Measurements from ENCODE around the gene LURAP1L. TPM values are rescaled to one million over a fixed set of nuclear protein-coding genes. Genes with fewer than 3 reads are reported as not detected.

The LURAP1L gene
- total and polyA plus RNA-seq, 2 donors, result 24.9 to 34.5 TPM

DNA sequence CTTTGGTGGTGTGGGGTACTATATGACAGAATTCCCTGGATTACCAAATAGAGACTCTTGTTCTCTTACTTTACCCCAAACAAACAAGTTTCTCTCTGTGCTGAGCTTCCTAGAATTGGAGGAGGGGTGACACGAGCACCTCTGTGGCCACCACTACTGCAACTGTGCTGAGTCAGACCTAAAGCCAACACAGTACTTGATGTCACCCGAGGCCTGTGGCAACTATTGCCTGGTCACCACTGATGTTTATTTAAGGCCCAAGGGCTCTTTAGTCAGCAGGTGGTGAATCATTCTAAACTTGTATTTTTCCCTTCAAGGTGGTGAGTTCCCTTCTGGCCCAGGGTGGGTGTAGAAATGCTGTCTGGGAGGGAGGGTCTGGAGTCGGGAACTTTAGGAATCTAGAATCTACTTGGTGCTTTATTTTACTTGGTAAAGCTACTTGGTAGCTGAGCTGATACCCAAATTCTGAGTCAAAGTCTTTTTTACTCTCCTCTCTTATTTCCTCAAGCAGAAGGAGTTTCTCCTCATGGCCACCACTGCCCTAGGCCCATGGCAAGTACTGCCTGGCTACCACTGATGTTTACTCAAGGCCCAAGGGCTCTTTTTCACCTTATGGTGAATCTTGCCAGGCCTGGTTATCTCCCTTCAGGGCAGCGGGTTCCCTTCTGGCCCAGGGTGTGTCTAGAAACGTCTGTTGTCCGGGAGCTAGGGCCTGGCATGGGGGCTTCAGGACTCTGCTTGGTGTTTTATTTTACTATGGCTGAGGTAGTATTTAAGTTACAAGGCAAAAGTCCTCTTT, 9.8 kb downstream of the LURAP1L start:
- Histone ChIP-seq H3K4me1 (ENCODE audit: insufficient read depth) (no peaks in the 10 kb centered on the region), H3K4me3 (ENCODE audit: low read depth, low read length) (no peak overlapping the region), H3K36me3 (ENCODE audit: insufficient read depth) (no peaks in the 10 kb centered on the region), H3K27ac (ENCODE audit: low read depth) (peak overlapping the region; percentile 12)
- WGBS, result 52% methylated on average over 6 of the region's 6 CpGs
- DNase-seq (ENCODE audit: extremely low spot score), result no peak

- no peaks in the 10 kb centered on the region for H3K36me3 ChIP-seq (ENCODE audit: insufficient read depth)
- H3K4me3 ChIP-seq (ENCODE audit: low read depth, low read length), result no peak overlapping the region
- WGBS, result 26% methylated on average over 2 of the region's 2 CpGs
- peak overlapping the region; percentile 12 for H3K27ac ChIP-seq (ENCODE audit: low read depth)
- no peaks in the 10 kb centered on the region for H3K4me1 ChIP-seq (ENCODE audit: insufficient read depth)
- peak; percentile 26 for DNase-seq (ENCODE audit: extremely low spot score)
These were observed 10.5 kb downstream of the LURAP1L start for GRCh38 chr9:12785260-12785770.

DNA sequence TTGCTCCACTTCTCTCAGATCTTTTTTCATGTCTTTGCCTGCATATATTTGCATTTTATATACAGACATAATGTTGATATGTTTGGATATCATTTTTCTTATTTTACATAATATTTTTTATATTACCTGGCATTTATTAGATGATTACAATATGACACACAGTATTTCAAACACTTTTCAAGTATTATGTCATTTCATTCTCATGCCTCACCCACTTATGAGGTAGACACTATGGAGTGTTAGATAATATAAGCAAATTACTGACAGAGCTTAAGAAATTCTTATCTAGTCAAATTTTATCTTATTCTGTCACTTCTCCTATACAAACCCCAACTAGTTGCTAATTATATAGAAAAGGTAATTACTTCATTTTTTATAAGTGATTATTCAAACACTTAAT, 11.1 kb downstream of the LURAP1L start:
- Histone ChIP-seq H3K27ac (ENCODE audit: low read depth) (no peak overlapping the region), H3K4me3 (ENCODE audit: low read depth, low read length) (no peak overlapping the region), H3K4me1 (ENCODE audit: insufficient read depth) (no peaks in the 10 kb centered on the region), H3K36me3 (ENCODE audit: insufficient read depth) (no peaks in the 10 kb centered on the region)
- no peak for DNase-seq (ENCODE audit: extremely low spot score)

- no peaks in the 10 kb centered on the region for H3K36me3 ChIP-seq (ENCODE audit: insufficient read depth)
- no peak for DNase-seq (ENCODE audit: extremely low spot score)
- no peak overlapping the region for H3K4me3 ChIP-seq (ENCODE audit: low read depth, low read length)
- H3K4me1 ChIP-seq (ENCODE audit: insufficient read depth), result no peaks in the 10 kb centered on the region
- no peak overlapping the region for H3K27ac ChIP-seq (ENCODE audit: low read depth)
These were observed 15.2 kb downstream of the LURAP1L start for GRCh38 chr9:12790001-12790400.

GRCh38 chr9:12790883-12791282, 16.1 kb downstream of the LURAP1L start:
- Histone ChIP-seq H3K4me3 (ENCODE audit: low read depth, low read length) (no peak overlapping the region), H3K4me1 (ENCODE audit: insufficient read depth) (no peaks in the 10 kb centered on the region), H3K36me3 (ENCODE audit: insufficient read depth) (no peaks in the 10 kb centered on the region), H3K27ac (ENCODE audit: low read depth) (no peak overlapping the region)
- 79% methylated on average over 3 of the region's 3 CpGs for whole genome bisulfite sequencing
- no peak for DNase-seq (ENCODE audit: extremely low spot score)

DNA sequence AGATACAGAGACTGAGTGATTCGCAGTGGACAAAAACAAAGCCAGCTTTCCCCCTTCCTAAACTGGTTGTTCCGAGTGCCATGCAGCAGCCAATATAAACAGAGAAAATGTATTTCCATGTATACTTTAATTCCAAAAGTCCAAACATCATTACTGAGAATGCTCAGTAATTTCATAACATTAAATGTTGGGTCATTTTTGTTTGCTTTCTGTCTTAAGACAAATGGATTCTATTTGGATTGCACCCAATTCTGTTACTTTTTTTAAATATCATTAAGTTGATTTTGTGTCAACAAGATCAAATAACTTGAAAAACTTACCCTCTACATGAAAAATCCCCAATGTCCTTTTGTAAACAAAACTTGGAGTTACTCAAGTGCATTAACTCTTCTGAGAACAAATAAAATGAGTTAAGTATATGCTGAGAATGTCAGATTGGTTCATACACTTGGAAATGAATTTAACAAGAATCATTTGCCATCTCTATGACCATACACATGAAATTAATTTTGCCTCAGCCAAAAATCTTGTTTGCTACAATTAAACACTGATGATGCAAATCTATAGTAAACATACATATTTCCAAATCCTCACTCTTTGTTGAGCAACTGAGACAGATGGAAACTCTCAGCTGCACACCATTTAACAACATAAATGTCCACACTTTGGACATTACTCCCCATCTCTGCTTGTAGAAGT, 19.4 kb downstream of the LURAP1L start:
- Histone ChIP-seq H3K4me1 (ENCODE audit: insufficient read depth) (no peaks in the 10 kb centered on the region), H3K36me3 (ENCODE audit: insufficient read depth) (no peaks in the 10 kb centered on the region), H3K4me3 (ENCODE audit: low read depth, low read length) (no peak overlapping the region), H3K27ac (ENCODE audit: low read depth) (no peak overlapping the region)
- DNase-seq (ENCODE audit: extremely low spot score), result no peak
- WGBS, result 39% methylated on average over 2 of the region's 2 CpGs

DNA sequence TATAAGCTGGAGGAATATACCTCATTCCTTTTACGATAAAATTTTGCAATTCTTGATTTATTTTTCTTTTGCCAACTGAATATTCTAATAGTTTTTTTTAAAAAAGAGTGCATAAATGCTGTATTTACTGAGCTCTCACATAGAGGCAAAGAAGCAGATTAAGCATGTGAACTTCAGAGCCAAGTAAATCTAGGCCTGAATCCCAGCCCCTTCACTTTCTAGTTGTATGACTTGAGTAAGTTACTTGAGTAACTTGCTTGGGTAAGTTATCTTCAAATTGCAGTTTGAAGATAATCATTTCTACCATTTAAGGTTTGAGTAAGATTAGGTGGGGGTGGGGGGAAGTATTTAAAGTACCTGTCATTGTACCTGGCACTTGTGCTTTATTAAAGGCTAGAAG, 21.8 kb downstream of the LURAP1L start:
- no peak overlapping the region for H3K27ac ChIP-seq (ENCODE audit: low read depth)
- no peak overlapping the region for H3K4me3 ChIP-seq (ENCODE audit: low read depth, low read length)
- WGBS, result 57% methylated on average over 1 of the region's 1 CpG
- no peaks in the 10 kb centered on the region for H3K36me3 ChIP-seq (ENCODE audit: insufficient read depth)
- H3K4me1 ChIP-seq (ENCODE audit: insufficient read depth), result no peaks in the 10 kb centered on the region
- no peak for DNase-seq (ENCODE audit: extremely low spot score)

- no peak for DNase-seq (ENCODE audit: extremely low spot score)
- no peaks in the 10 kb centered on the region for H3K4me1 ChIP-seq (ENCODE audit: insufficient read depth)
- no peaks in the 10 kb centered on the region for H3K36me3 ChIP-seq (ENCODE audit: insufficient read depth)
- 72% methylated on average over 1 of the region's 1 CpG for WGBS
- no peak overlapping the region for H3K4me3 ChIP-seq (ENCODE audit: low read depth, low read length)
- no peak overlapping the region for H3K27ac ChIP-seq (ENCODE audit: low read depth)
These were observed 22.2 kb downstream of the LURAP1L start for GRCh38 chr9:12797037-12797436.

GRCh38 chr9:12798066-12798770, 23.4 kb downstream of the LURAP1L start:
- Histone ChIP-seq H3K36me3 (ENCODE audit: insufficient read depth) (no peaks in the 10 kb centered on the region), H3K4me3 (ENCODE audit: low read depth, low read length) (no peak overlapping the region), H3K27ac (ENCODE audit: low read depth) (no peak overlapping the region), H3K4me1 (ENCODE audit: insufficient read depth) (no peaks in the 10 kb centered on the region)
- WGBS, result 79% methylated on average over 1 of the region's 1 CpG
- no peak for DNase-seq (ENCODE audit: extremely low spot score)

- H3K27ac ChIP-seq (ENCODE audit: low read depth), result no peak overlapping the region
- no peaks in the 10 kb centered on the region for H3K36me3 ChIP-seq (ENCODE audit: insufficient read depth)
These were observed 26.4 kb downstream of the LURAP1L start for GRCh38 chr9:12801187-12801586.

DNA sequence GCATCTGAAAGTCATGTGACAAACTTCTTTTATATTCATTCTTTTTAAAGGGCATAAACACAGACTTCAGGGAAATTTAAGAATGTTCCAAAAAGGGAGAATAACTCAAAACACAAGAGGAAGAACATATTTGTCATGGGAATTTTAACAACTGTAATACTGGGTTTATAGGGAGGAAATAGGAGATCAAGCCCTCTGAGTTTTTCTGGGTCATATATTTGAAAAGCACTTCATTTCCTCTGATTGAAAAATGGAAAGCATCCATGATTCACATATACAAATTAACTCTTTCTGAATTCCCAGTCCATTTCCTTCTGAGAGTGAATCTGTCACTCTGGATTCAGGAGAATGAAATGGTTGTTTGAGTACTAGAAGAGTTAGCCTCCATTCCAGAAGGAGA, 26.8 kb downstream of the LURAP1L start:
- DNase-seq (ENCODE audit: extremely low spot score), result no peak
- Histone ChIP-seq H3K27ac (ENCODE audit: low read depth) (no peak overlapping the region), H3K36me3 (ENCODE audit: insufficient read depth) (no peaks in the 10 kb centered on the region), H3K4me3 (ENCODE audit: low read depth, low read length) (no peak overlapping the region), H3K4me1 (ENCODE audit: insufficient read depth) (no peaks in the 10 kb centered on the region)

More at GRCh38 chr9:12801187-12801586, 26.4 kb downstream of the LURAP1L start:
- 98% methylated on average over 2 of the region's 2 CpGs for WGBS
- Histone ChIP-seq H3K4me3 (ENCODE audit: low read depth, low read length) (no peak overlapping the region), H3K4me1 (ENCODE audit: insufficient read depth) (no peaks in the 10 kb centered on the region)
- DNase-seq (ENCODE audit: extremely low spot score), result no peak

GRCh38 chr9:12802093-12802492, 27.3 kb downstream of the LURAP1L start:
- H3K27ac ChIP-seq (ENCODE audit: low read depth), result no peak overlapping the region

GRCh38 chr9:12808569-12808968, 33.7 kb downstream of the LURAP1L start:
- no peak overlapping the region for H3K27ac ChIP-seq (ENCODE audit: low read depth)

More at GRCh38 chr9:12802093-12802492, 27.3 kb downstream of the LURAP1L start:
- H3K36me3 ChIP-seq (ENCODE audit: insufficient read depth), result no peaks in the 10 kb centered on the region
- WGBS, result 82% methylated on average over 1 of the region's 1 CpG
- DNase-seq (ENCODE audit: extremely low spot score), result no peak
- no peak overlapping the region for H3K4me3 ChIP-seq (ENCODE audit: low read depth, low read length)
- no peaks in the 10 kb centered on the region for H3K4me1 ChIP-seq (ENCODE audit: insufficient read depth)

GRCh38 chr9:12809720-12810119, 34.9 kb downstream of the LURAP1L start:
- no peak for DNase-seq (ENCODE audit: extremely low spot score)
- no peak overlapping the region for H3K27ac ChIP-seq (ENCODE audit: low read depth)
- no peaks in the 10 kb centered on the region for H3K36me3 ChIP-seq (ENCODE audit: insufficient read depth)
- no peaks in the 10 kb centered on the region for H3K4me1 ChIP-seq (ENCODE audit: insufficient read depth)
- H3K4me3 ChIP-seq (ENCODE audit: low read depth, low read length), result no peak overlapping the region
- WGBS, result 78% methylated on average over 2 of the region's 2 CpGs

More at GRCh38 chr9:12808569-12808968, 33.7 kb downstream of the LURAP1L start:
- Histone ChIP-seq H3K4me3 (ENCODE audit: low read depth, low read length) (no peak overlapping the region), H3K36me3 (ENCODE audit: insufficient read depth) (no peaks in the 10 kb centered on the region), H3K4me1 (ENCODE audit: insufficient read depth) (no peaks in the 10 kb centered on the region)
- DNase-seq (ENCODE audit: extremely low spot score), result no peak
- WGBS, result 96% methylated on average over 1 of the region's 1 CpG

All from urinary bladder (tissue), 4 donors.